ENCODE measurements around the gene CNFN. TPM values are rescaled to one million over a fixed set of nuclear protein-coding genes. Genes with fewer than 3 reads are reported as not detected.
"Not testable (repeated sequence)": the region's sequence is repeated elsewhere in the genome, so short reads cannot be mapped to it uniquely, and the experiment has no call there.

The CNFN gene
- total RNA-seq, 1 experiment from 2014 or later = 3.8 TPM

DNA sequence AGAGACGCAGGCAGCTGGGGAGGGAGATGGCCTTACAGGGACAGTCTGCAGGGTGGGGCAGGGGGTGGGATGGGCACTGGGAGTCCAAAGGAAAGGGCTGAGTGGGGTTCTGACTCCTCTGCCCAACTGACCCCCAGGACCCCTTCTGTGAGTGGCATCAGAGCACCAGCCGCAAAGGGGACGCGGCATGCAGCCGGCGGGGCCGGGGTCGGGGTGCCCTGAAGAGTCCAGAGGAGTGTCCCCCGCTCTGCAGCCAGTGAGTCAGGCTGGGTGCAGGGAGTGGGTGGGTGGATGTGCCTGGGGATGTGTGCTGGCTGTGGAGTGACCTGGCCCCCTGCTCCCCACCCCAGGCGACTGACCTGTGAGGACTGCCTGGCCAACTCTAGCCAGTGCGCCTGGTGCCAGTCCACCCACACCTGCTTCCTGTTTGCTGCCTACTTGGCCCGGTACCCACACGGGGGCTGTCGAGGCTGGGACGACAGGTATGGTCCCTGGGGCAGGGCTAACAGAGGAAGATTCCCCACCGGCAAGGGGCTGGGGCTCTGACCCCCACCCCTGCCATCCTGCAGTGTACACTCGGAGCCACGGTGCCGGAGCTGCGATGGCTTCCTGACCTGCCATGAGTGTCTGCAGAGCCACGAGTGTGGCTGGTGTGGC lies 38.9 kb downstream of the CNFN start:
- no peak for DNase-seq (ENCODE audit: low read depth)

DNA sequence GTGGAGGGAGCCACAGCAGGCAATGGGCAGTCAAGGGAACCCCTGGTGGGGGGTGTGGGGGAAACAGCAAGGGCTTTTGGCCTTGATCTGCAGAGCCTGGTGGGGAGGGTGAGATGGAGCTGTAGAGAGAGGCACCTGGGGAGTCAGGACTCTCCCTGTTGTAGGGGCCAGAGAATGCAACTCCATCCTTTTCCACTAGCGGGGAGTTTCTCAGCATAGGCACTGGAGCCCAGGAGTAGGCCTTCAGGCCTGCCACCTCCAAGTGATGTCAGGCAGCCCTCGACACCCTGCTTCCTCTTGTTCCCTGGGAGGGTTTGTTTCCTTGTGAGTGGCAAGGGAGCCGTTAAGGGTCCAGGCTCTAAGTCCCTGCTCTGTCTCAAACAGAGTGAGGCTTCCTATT lies 39.7 kb downstream of the CNFN start:
- DNase-seq (ENCODE audit: low read depth) = no peak

DNA sequence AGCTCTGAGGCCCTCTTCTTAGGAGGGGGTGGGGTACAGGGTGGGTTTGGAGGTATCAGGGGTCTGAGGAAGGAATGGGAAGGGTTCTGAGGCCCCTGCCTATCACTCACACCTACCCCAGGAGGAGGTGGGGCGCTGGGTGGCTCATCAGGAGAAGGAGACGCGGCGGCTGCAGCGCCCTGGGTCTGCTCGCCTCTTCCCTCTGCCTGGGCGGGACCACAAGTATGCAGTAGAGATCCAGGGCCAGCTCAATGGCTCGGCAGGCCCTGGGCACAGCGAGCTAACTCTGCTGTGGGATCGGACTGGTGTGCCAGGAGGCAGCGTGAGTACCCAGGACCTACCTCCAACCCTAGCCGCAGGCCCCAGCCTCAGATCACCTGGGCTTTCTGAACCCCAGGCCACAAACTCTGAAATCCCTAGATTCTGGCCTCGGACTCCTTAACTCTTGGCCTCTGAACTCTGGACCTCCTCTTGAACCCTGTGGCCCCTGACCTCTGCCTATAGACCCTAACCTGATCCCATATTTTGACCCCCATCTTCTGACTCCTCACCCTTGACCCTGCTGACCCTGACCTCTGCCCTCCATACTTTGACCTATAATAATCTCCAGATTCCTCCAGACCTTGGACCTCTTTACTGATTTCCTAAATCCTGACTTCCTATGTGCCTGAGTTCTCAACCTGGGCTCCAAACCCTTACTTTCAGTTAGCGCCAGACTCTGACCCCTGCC lies 40.6 kb downstream of the CNFN start:
- DNase-seq (ENCODE audit: low read depth) = no peak

DNA sequence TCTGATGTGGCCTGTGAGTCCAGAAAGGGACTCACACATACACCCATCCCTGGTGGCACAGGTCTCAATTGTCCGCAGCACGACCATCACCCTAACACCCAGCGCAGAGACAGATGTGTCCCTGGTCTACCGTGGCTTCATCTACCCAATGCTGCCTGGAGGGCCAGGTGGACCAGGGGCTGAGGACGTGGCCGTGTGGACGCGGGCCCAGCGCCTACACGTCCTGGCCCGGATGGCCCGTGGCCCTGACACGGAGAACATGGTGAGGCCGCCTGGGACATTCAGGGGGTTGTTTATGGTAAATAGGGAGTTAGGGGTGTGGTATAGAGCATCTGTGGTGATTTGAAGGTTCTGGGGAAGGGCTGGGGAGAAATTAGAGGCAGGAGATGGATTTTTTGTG lies 41.9 kb downstream of the CNFN start:
- no peak for DNase-seq (ENCODE audit: low read depth)

DNA sequence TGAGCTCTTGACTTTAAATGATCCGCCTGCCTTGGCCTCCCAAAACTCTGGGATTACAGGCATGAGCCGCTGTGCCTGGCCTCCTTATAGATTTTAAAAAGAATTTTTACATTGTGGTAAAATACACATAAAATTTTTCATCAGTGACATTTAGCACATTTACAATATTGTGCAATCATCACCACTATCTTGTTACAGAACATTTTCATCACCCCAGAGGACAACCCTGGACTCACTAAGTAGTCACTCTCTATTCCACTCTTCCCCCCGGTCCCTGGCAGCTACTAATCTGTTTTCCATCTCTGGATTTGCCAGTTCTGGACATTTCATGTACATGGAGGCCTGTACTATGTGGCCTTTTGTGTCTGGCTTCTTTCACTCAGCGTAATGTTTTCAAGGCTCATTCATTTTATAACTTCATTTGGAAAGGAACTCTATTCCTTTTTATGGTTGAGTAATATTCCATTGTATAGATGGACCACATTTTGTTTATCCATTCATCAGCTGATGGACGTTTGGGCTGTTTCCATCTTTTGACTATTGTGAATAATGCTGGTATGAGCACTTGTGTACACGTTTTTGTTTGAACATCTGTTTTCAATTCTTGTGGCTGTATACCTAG lies 44.8 kb downstream of the CNFN start:
- no peak for DNase-seq (ENCODE audit: low read depth)

DNA sequence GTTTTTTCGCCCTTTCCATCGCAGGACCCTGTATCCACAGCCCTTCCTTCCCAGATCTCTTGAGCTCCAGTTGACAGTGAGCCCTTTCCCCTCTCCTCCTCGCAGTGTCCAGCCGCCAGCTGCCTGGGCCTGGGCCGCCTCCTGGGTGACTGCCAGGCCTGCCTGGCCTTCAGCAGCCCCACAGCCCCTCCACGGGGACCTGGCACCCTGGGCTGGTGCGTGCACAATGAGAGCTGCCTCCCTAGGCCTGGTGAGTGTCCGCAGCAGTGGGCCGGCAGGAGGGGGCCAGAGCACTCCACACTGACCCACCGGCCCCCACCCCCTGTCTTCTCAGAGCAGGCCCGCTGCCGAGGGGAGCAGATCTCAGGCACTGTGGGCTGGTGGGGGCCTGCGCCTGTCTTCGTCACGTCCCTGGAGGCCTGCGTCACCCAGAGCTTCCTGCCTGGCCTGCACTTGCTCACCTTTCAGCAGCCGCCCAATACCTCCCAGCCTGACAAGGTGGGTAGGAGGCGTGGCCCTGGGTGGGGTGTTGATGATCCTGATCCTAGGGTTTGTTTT lies 45.7 kb downstream of the CNFN start:
- no peak for DNase-seq (ENCODE audit: low read depth)

DNA sequence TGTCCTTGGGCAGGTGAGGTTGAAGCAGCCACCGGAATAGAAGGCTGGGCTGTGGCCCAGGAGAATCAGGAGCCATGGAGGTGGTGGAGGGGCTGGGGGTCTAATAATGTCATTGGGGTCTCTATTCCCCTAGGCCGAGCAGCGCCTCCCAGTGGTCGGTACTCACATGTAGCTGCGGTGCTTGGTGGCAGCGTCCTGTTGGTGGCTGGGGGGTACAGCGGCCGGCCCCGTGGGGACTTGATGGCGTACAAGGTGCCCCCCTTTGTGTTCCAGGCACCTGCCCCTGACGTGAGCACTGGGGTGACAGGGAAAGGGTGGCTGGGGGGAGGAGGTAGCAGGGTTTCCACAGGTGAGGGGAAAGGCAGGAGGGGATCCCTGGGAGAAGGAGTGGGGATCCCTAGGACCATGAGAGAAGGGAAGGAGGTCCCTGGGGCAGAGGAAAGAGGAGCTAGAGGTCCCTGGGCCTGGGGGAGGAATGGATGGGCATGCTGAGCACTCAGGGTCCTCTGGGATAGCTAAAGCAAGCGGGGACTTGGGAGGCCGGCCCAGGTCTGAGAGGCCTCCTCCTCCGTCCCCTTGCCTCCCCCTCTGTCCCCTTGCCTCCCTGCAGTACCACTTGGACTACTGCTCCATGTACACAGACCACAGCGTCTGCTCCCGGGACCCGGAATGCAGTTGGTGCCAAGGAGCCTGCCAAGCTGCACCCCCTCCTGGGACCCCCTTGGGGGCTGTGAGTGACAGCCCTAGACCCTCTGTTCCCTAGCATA lies 46.6 kb downstream of the CNFN start:
- DNase-seq (ENCODE audit: low read depth) = no peak

DNA sequence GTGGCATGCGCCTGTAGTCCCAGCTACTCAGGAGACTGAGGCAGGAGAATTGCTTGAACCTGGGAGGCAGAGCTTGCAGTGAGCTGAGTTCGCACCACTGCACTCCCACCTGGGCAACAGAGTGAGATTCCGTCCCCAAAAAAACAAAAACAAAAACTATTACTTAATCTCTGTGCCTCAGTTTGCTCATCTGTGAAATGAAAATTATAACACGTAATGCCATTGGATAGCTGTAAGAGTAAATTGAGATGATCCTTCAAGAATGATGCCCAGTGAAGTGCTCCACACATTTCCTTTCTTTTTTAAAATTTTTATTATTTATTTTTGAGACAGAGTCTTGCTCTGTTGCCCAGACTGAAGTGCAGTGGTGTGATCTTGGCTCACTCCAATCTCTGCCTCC lies 50.2 kb downstream of the CNFN start:
- DNase-seq (ENCODE audit: low read depth) = not testable (repeated sequence)

DNA sequence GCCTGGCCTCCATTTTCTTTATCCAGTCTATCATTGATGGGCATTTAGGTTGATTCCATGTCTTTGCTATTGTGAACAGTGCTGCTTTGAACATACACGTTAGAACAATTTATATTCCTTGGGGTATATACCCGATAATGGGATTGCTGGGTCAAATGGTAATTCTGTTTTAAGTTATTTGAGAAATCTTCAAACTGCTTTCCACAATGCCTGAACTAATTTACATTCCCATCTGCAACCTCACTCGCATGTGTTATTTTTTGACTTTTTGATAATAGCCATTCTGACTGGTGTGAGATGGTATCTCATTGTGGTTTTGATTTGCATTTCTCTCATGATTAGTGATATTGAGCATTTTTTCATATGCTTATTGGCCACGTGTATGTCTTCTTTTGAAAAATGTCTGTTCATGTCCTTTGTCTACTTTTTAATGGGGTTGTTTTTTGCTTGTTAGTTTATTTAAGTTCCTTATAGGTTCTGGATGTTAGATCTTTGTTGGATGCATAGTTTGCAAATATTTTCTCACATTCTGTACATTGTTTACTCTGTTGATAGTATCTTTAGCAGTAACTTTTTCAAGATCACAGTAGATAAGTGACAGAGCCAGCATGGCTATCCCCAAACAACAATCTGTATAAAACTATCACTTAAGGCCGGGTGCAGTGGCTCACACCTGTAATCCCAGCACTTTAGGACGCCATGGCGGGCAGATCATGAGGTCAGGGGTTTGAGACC lies 50.8 kb downstream of the CNFN start:
- DNase-seq (ENCODE audit: low read depth) = not testable (repeated sequence)

Other genes with a start within 250 kb of the CNFN start
- 27.5 and 43.8 TPM in 2 replicates for gene DEDD2, start 172.6 kb downstream of the CNFN start, total RNA-seq (2014; rRNA removed; shearing (Covaris generic))
- gene ZNF526, start 170.0 kb downstream of the CNFN start, total RNA-seq (2014; rRNA removed; shearing (Covaris generic)) = 6.4 and 12.1 TPM in 2 replicates
- gene GSK3A, start 147.7 kb downstream of the CNFN start, total RNA-seq (2014; rRNA removed; shearing (Covaris generic)) = 32.7 and 34.8 TPM in 2 replicates
- 34.6 and 42.1 TPM in 2 replicates for gene ERF, start 135.2 kb downstream of the CNFN start, total RNA-seq (2014; rRNA removed; shearing (Covaris generic))
- gene CIC, start 121.0 kb downstream of the CNFN start, total RNA-seq (2014; rRNA removed; shearing (Covaris generic)) = 25.7 and 30.4 TPM in 2 replicates
- gene PRR19, start 88.2 kb downstream of the CNFN start, total RNA-seq (2014; rRNA removed; shearing (Covaris generic)) = 0.30 and 2.1 TPM in 2 replicates
- 80.7 and 81.2 TPM in 2 replicates for gene PAFAH1B3, start 87.7 kb downstream of the CNFN start, total RNA-seq (2014; rRNA removed; shearing (Covaris generic))
- not detected in 2 replicates for gene TMEM145, start 77.0 kb downstream of the CNFN start, total RNA-seq (2014; rRNA removed; shearing (Covaris generic))
- gene MEGF8, start 64.7 kb downstream of the CNFN start, total RNA-seq (2014; rRNA removed; shearing (Covaris generic)) = 5.0 and 12.3 TPM in 2 replicates
- 0.17 and 3.3 TPM in 2 replicates for gene LIPE, start 37.1 kb upstream of the CNFN start, total RNA-seq (2014; rRNA removed; shearing (Covaris generic))
- gene CXCL17, start 52.6 kb upstream of the CNFN start, total RNA-seq (2014; rRNA removed; shearing (Covaris generic)) = not detected in 2 replicates
- 0.62 and 0.98 TPM in 2 replicates for gene CEACAM1, start 138.2 kb upstream of the CNFN start, total RNA-seq (2014; rRNA removed; shearing (Covaris generic))
- not detected in 2 replicates for gene CEACAM8, start 204.6 kb upstream of the CNFN start, total RNA-seq (2014; rRNA removed; shearing (Covaris generic))

Data from M059J (cell line).